22Rv1 (cell line): ENCODE measurements around the gene MYO18B.

ENCODE experiments used
- H3K27ac ChIP-seq: fragments of 450-650 bp; 2 replicates; pipeline ENCODE4 v1.5.1; 2017
- ZFX ChIP-seq: fragments of 450-650 bp; IDR thresholded peaks from 2 replicates; pipeline ENCODE4 v1.6.1; 2017; ENCODE audit warnings: antibody characterized with exemption, borderline replicate concordance
- TF ChIP-seq, protein P1 (sequence below): fragments of 450-650 bp; IDR thresholded peaks from 2 replicates; pipeline ENCODE4 v1.5.1; 2017; ENCODE audit warnings: mild to moderate bottlenecking

The MYO18B gene

GRCh38 chr22:26019596-26019995, 277.6 kb downstream of the MYO18B start:
- H3K27ac ChIP-seq = no peak overlapping the region

GRCh38 chr22:26021516-26021915, 279.5 kb downstream of the MYO18B start:
- H3K27ac ChIP-seq = no peak overlapping the region

More at GRCh38 chr22:26019596-26019995, 277.6 kb downstream of the MYO18B start:
- TF ChIP-seq, protein P1, sequence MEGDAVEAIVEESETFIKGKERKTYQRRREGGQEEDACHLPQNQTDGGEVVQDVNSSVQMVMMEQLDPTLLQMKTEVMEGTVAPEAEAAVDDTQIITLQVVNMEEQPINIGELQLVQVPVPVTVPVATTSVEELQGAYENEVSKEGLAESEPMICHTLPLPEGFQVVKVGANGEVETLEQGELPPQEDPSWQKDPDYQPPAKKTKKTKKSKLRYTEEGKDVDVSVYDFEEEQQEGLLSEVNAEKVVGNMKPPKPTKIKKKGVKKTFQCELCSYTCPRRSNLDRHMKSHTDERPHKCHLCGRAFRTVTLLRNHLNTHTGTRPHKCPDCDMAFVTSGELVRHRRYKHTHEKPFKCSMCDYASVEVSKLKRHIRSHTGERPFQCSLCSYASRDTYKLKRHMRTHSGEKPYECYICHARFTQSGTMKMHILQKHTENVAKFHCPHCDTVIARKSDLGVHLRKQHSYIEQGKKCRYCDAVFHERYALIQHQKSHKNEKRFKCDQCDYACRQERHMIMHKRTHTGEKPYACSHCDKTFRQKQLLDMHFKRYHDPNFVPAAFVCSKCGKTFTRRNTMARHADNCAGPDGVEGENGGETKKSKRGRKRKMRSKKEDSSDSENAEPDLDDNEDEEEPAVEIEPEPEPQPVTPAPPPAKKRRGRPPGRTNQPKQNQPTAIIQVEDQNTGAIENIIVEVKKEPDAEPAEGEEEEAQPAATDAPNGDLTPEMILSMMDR = no peak
- no peak for TF ChIP-seq ZFX

DNA sequence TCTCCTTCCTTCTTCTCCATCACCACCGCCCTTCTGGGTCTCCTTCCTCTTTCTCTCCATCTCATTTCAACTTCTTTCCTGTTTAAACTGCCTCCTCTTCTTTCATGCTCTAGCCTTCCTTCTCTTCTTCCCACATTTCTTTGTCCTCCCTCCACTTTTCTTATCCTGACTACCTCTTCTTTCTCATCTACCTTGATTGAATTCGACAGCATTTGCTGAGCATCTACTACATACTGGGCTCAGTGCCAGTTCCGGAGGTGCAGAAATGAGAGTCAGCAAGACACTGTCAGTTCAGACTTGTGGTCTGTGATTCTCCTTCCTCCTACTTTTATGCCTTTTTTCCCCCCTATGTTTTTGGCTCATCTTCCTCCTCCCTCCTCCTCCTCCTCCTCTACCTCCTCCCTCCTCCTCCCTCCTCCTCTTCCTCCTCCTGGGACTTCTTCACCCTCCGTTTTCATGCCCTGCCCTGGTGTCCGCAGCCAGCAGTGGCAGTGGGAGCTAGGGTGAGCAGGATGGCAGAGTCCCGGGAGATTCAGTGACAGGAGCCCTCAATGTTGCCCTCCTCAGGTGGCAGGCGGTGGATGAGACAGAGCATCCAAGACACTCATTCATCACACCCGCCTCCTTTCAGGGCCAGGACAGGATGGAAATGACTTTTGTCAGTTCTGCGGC, 281.3 kb downstream of the MYO18B start:
- no peak overlapping the region for H3K27ac ChIP-seq
- TF ChIP-seq ZFX = no peak
- TF ChIP-seq, protein P1 = no peak

More at GRCh38 chr22:26021516-26021915, 279.5 kb downstream of the MYO18B start:
- TF ChIP-seq, protein P1 = no peak
- TF ChIP-seq ZFX = no peak

DNA sequence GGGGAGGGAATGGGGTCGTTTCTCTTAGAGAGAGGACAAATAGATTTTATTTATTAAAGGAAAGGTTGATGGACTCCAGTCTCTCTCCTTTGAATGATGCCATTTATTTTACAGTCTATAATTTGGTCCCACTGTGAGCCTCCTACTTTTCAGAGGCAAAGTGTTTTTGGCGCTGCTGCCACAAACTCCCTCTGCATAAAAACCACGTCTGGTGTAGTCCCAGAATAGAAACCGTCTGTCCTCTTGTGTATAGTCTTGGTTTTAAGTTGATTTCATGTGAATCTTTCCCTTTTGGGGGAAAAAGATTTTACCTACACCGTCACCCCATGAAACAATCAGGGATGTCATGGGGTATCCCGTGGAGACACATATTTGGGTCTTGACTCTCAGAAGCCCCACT, 283.6 kb downstream of the MYO18B start:
- H3K27ac ChIP-seq = no peak overlapping the region
- TF ChIP-seq ZFX = no peak
- TF ChIP-seq, protein P1 = no peak

- H3K27ac ChIP-seq = no peak overlapping the region
- TF ChIP-seq ZFX = no peak
- TF ChIP-seq, protein P1 = no peak
Measured at GRCh38 chr22:26027341-26027740, 285.4 kb downstream of the MYO18B start.

DNA sequence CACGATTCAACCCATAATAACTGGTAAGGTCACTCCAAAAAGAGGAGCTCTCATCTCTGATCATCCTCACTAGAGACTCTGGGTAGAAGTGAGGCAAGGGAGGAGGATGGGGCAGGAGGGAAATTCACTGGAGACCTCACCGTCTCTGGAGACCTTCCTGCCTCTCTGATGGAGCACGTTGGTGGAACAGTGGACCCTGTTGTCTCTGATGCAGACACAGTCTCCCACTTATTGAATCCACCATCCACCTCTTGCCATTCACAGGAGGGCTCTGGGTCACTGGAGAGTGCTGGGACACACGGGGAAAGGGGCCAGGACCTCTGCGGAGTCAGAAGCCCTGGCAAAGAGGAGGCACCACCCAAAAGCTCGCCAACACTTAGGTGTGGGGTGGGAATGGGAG, 289.7 kb downstream of the MYO18B start:
- no peak overlapping the region for H3K27ac ChIP-seq
- TF ChIP-seq ZFX = no peak
- TF ChIP-seq, protein P1 = no peak

GRCh38 chr22:26033071-26033470, 291.1 kb downstream of the MYO18B start:
- no peak for TF ChIP-seq ZFX
- TF ChIP-seq, protein P1 = no peak
- H3K27ac ChIP-seq = no peak overlapping the region
